Measurements from ENCODE around the gene UBR4.
A peak's percentile ranks its signal among the peaks of the same experiment; 100 is the strongest.

- TF ChIP-seq CBFB (IDR thresholded peaks at IDR 0.05; ENCODE audit: low read depth) (no peak), ATF2 (IDR thresholded peaks at IDR 0.05; ENCODE audit: low read length) (0 out of 2 replicates have a peak, but pooled peaks have one; percentile 12), FOXK2 (IDR thresholded peaks at IDR 0.05) (no peak), SRF (IDR thresholded peaks at IDR 0.05; ENCODE audit: low read depth in 2 of 2, low read length in 2 of 2) (no peak)
- TF ChIP-seq, protein P1, sequence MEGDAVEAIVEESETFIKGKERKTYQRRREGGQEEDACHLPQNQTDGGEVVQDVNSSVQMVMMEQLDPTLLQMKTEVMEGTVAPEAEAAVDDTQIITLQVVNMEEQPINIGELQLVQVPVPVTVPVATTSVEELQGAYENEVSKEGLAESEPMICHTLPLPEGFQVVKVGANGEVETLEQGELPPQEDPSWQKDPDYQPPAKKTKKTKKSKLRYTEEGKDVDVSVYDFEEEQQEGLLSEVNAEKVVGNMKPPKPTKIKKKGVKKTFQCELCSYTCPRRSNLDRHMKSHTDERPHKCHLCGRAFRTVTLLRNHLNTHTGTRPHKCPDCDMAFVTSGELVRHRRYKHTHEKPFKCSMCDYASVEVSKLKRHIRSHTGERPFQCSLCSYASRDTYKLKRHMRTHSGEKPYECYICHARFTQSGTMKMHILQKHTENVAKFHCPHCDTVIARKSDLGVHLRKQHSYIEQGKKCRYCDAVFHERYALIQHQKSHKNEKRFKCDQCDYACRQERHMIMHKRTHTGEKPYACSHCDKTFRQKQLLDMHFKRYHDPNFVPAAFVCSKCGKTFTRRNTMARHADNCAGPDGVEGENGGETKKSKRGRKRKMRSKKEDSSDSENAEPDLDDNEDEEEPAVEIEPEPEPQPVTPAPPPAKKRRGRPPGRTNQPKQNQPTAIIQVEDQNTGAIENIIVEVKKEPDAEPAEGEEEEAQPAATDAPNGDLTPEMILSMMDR (IDR thresholded peaks at IDR 0.05 in 2 of 3, conservative IDR thresholded peaks at IDR 0.05 in 1 of 3; ENCODE audit: control insufficient read depth in 2 of 3, extremely low read depth in 1 of 3, insufficient read depth in 1 of 3, low read depth in 3 of 3, low read length in 3 of 3), result no peak
Observed at GRCh38 chr1:19088717-19089442, 121.2 kb downstream of the UBR4 start.

Measured in GM12878 (cell line).